ENCODE data around the gene QSOX2. TPM values are rescaled to one million over a fixed set of nuclear protein-coding genes. Genes with fewer than 3 reads are reported as not detected.

The QSOX2 gene
- total RNA-seq, 2 donors from 2014 or later = 4.3 to 12.2 TPM

DNA sequence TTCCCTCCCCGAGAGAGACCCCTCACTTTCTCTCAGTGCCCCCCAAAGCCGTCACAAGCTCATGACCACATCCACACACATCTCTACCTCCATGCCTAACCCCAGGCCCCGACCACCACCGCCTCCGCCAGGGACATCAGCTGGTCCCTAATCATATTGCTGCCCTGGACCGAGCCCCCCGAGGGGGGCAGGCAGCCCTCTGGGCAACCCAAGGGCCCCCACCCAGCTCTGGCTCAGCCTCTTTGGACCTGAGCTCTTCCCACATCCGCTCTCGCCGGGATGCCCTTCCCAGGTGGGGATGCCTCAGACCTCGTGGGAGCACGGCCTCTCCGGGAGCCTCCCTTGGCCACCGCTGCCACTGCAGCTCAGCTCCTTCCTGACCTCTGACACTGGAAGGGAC, 59.2 kb downstream of the QSOX2 start:
- H3K27me3 ChIP-seq (replicated peaks; ENCODE audit: insufficient read depth) = peaks cover 9% of the 10 kb centered on the region
- WGBS = 78% methylated on average over 14 of the region's 14 CpGs
- no peaks in the 10 kb centered on the region for H3K9me3 ChIP-seq
- no peaks in the 10 kb centered on the region for H3K4me1 ChIP-seq (replicated peaks)
- H3K4me3 ChIP-seq = no peak overlapping the region
- DNase-seq (ENCODE audit: low spot score) = no peak
- no peak for TF ChIP-seq POLR2AphosphoS5 (IDR thresholded peaks at IDR 0.05)
- TF ChIP-seq, protein P1, sequence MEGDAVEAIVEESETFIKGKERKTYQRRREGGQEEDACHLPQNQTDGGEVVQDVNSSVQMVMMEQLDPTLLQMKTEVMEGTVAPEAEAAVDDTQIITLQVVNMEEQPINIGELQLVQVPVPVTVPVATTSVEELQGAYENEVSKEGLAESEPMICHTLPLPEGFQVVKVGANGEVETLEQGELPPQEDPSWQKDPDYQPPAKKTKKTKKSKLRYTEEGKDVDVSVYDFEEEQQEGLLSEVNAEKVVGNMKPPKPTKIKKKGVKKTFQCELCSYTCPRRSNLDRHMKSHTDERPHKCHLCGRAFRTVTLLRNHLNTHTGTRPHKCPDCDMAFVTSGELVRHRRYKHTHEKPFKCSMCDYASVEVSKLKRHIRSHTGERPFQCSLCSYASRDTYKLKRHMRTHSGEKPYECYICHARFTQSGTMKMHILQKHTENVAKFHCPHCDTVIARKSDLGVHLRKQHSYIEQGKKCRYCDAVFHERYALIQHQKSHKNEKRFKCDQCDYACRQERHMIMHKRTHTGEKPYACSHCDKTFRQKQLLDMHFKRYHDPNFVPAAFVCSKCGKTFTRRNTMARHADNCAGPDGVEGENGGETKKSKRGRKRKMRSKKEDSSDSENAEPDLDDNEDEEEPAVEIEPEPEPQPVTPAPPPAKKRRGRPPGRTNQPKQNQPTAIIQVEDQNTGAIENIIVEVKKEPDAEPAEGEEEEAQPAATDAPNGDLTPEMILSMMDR (IDR thresholded peaks at IDR 0.05) = no peak
- no peak for TF ChIP-seq POLR2A (IDR thresholded peaks at IDR 0.05)
- no peaks in the 10 kb centered on the region for H3K36me3 ChIP-seq
- intact Hi-C loops (cut with DNase I) = no loop called here
- H3K27ac ChIP-seq = no peak overlapping the region

DNA sequence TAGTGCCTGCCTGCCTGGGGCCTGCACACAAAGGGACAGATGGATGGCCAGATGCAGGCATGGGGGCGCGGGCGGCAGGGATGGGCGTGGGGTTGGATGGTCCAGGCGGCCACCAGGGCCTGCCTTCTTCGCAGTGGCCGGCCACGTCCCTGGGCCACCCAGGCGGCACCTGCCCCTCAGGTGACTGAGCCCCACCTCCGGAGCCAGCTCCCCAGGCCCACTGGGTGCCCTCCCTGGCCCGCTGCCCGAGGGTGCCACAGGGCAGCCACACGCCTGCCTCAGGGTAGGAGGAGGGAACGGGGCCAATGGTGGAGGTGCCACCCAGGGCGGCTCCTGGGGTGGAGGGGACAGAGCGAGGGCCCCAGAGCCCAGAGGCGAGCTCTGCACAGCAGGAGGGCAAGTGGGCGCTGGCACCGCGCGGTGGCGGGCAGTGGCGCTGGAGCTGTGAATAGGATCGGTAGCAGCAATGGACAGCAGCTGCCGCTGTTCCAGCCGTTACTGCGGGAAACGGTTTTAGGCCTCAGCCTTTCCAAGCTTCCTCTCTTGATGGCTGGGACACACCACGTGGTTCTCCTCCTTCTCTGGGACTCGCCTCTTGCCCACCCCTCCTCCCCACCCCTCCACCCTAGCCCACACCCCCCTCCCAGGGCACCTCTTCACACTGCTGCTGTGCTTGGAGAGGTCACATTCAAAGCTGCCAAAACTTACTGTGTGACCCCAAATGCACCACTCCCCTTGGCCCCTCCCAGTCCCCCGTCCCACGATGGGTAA, 59.8 kb downstream of the QSOX2 start:
- TF ChIP-seq, protein P1 (IDR thresholded peaks at IDR 0.05) = no peak
- TF ChIP-seq POLR2AphosphoS5 (IDR thresholded peaks at IDR 0.05) (no peak), POLR2A (IDR thresholded peaks at IDR 0.05) (no peak)
- DNase-seq (ENCODE audit: low spot score) = no peak
- WGBS = 64% methylated on average over 28 of the region's 32 CpGs
- no peaks in the 10 kb centered on the region for H3K4me1 ChIP-seq (replicated peaks)
- no peak overlapping the region for H3K27ac ChIP-seq
- intact Hi-C loops (cut with DNase I) = no loop called here
- no peak overlapping the region for H3K4me3 ChIP-seq
- no peaks in the 10 kb centered on the region for H3K36me3 ChIP-seq
- H3K9me3 ChIP-seq = no peaks in the 10 kb centered on the region
- peaks cover 5% of the 10 kb centered on the region for H3K27me3 ChIP-seq (replicated peaks; ENCODE audit: insufficient read depth)

GRCh38 chr9:136185066-136185465, 60.5 kb downstream of the QSOX2 start:
- Histone ChIP-seq H3K4me3 (no peak overlapping the region), H3K27me3 (replicated peaks; ENCODE audit: insufficient read depth) (peaks cover 5% of the 10 kb centered on the region), H3K27ac (no peak overlapping the region), H3K9me3 (no peaks in the 10 kb centered on the region), H3K4me1 (replicated peaks) (no peaks in the 10 kb centered on the region), H3K36me3 (no peaks in the 10 kb centered on the region)
- DNase-seq (ENCODE audit: low spot score) = no peak
- no peak for TF ChIP-seq POLR2A (IDR thresholded peaks at IDR 0.05)
- TF ChIP-seq, protein P1 (IDR thresholded peaks at IDR 0.05) = no peak
- no peak for TF ChIP-seq POLR2AphosphoS5 (IDR thresholded peaks at IDR 0.05)
- 36% methylated on average over 19 of the region's 19 CpGs for WGBS
- intact Hi-C loops (cut with DNase I) = no loop called here

- Histone ChIP-seq H3K4me1 (replicated peaks) (no peaks in the 10 kb centered on the region), H3K27me3 (replicated peaks; ENCODE audit: insufficient read depth) (peaks cover 7% of the 10 kb centered on the region), H3K4me3 (no peak overlapping the region), H3K9me3 (no peaks in the 10 kb centered on the region), H3K27ac (no peak overlapping the region), H3K36me3 (no peaks in the 10 kb centered on the region)
- intact Hi-C loops (cut with DNase I) = no loop called here
- no peak for DNase-seq (ENCODE audit: low spot score)
- WGBS = 70% methylated on average over 18 of the region's 18 CpGs
- TF ChIP-seq, protein P1 (IDR thresholded peaks at IDR 0.05) = no peak
- TF ChIP-seq POLR2AphosphoS5 (IDR thresholded peaks at IDR 0.05) (no peak), POLR2A (IDR thresholded peaks at IDR 0.05) (no peak)
These were observed 62.7 kb downstream of the QSOX2 start for GRCh38 chr9:136182850-136183422.

GRCh38 chr9:136182420-136182787, 63.2 kb downstream of the QSOX2 start:
- no peak for TF ChIP-seq POLR2A (IDR thresholded peaks at IDR 0.05)
- TF ChIP-seq, protein P1 (IDR thresholded peaks at IDR 0.05) = no peak
- no peak for TF ChIP-seq POLR2AphosphoS5 (IDR thresholded peaks at IDR 0.05)
- H3K27me3 ChIP-seq (replicated peaks; ENCODE audit: insufficient read depth) = peaks cover 2% of the 10 kb centered on the region
- no peak for DNase-seq (ENCODE audit: low spot score)
- H3K27ac ChIP-seq = no peak overlapping the region
- no peak overlapping the region for H3K4me3 ChIP-seq
- 85% methylated on average over 14 of the region's 14 CpGs for WGBS
- intact Hi-C loops (cut with DNase I) = no loop called here
- H3K36me3 ChIP-seq = no peaks in the 10 kb centered on the region
- no peaks in the 10 kb centered on the region for H3K9me3 ChIP-seq
- H3K4me1 ChIP-seq (replicated peaks) = no peaks in the 10 kb centered on the region
